ENCODE results near the gene PRICKLE2. TPM values are rescaled to one million over a fixed set of nuclear protein-coding genes. Genes with fewer than 3 reads are reported as not detected.

Gene PRICKLE2
- total and polyA plus RNA-seq, 7 donors, result 0.34 to 4.9 (median 2.2) TPM

DNA sequence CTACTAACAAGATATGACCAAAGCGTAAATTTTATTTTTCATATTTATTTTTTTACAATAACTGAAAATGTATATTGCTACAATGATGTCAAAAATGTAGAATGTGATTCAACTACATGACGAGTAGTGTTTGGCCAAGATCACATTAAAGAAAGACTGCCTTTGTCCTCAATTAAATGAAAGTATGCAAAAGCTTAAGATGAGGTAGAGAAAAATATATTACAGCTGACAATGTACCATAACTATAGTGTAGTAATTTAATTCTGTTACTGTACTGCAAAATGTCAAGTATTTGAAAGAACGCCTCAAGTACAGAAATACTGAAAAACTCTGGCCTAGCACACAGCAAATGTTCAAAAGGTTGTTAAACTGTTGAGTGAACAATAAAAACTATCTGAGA, 9.7 kb downstream of the PRICKLE2 start:
- 95 to 99% (median 97%) methylated on average over 3 of the region's 3 CpGs for whole genome bisulfite sequencing, 3 donors
- no peak overlapping the region for H3K27ac ChIP-seq
- intact Hi-C loops (cut with DNase I), result no loop called here
- TF ChIP-seq, protein P1, sequence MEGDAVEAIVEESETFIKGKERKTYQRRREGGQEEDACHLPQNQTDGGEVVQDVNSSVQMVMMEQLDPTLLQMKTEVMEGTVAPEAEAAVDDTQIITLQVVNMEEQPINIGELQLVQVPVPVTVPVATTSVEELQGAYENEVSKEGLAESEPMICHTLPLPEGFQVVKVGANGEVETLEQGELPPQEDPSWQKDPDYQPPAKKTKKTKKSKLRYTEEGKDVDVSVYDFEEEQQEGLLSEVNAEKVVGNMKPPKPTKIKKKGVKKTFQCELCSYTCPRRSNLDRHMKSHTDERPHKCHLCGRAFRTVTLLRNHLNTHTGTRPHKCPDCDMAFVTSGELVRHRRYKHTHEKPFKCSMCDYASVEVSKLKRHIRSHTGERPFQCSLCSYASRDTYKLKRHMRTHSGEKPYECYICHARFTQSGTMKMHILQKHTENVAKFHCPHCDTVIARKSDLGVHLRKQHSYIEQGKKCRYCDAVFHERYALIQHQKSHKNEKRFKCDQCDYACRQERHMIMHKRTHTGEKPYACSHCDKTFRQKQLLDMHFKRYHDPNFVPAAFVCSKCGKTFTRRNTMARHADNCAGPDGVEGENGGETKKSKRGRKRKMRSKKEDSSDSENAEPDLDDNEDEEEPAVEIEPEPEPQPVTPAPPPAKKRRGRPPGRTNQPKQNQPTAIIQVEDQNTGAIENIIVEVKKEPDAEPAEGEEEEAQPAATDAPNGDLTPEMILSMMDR (IDR thresholded peaks at IDR 0.05), result no peak
- DNase-seq (no peak), ATAC-seq (no peak)
- H3K36me3 ChIP-seq (ENCODE audit: insufficient read depth in 1 of 2, low read depth in 1 of 2), result no peaks in the 10 kb centered on the region
- no peaks in the 10 kb centered on the region for H3K9me3 ChIP-seq
- H3K4me3 ChIP-seq, result no peak overlapping the region
- no peaks in the 10 kb centered on the region for H3K27me3 ChIP-seq (ENCODE audit: insufficient read depth in 3 of 3, low read length in 2 of 3)
- peaks cover 5% of the 10 kb centered on the region for H3K4me1 ChIP-seq

- Histone ChIP-seq H3K27ac (peak overlapping the region; percentile 63), H3K36me3 (ENCODE audit: insufficient read depth in 1 of 2, low read depth in 1 of 2) (no peaks in the 10 kb centered on the region), H3K4me3 (peak overlapping the region; percentile 49), H3K27me3 (ENCODE audit: insufficient read depth in 3 of 3, low read length in 2 of 3) (no peaks in the 10 kb centered on the region), H3K4me1 (peaks cover 9% of the 10 kb centered on the region), H3K9me3 (no peaks in the 10 kb centered on the region)
- ATAC-seq (no peak), DNase-seq (no peak)
- TF ChIP-seq, protein P1 (IDR thresholded peaks at IDR 0.05), result no peak
- intact Hi-C loops (cut with DNase I), result no loop called here
- 58 to 82% (median 73%) methylated on average over 2 of the region's 2 CpGs for WGBS, 3 donors
These were observed 10.2 kb downstream of the PRICKLE2 start for GRCh38 chr3:64215103-64215502.

- peak in 1 of 2 donors; percentile 45 for DNase-seq
- no peak for ATAC-seq
- no peaks in the 10 kb centered on the region for H3K36me3 ChIP-seq (ENCODE audit: insufficient read depth in 1 of 2, low read depth in 1 of 2)
- WGBS, 3 donors, result 63 to 83% (median 66%) methylated on average over 11 of the region's 11 CpGs
- intact Hi-C loops (cut with DNase I), result no loop called here
- TF ChIP-seq, protein P1 (IDR thresholded peaks at IDR 0.05), result no peak
- peak overlapping the region; percentile 49 for H3K4me3 ChIP-seq
- no peaks in the 10 kb centered on the region for H3K27me3 ChIP-seq (ENCODE audit: insufficient read depth in 3 of 3, low read length in 2 of 3)
- H3K4me1 ChIP-seq, result peaks cover 6% of the 10 kb centered on the region
- peak overlapping the region; percentile 63 for H3K27ac ChIP-seq
- H3K9me3 ChIP-seq, result no peaks in the 10 kb centered on the region
These were observed 10.8 kb downstream of the PRICKLE2 start for GRCh38 chr3:64214381-64215018.

DNA sequence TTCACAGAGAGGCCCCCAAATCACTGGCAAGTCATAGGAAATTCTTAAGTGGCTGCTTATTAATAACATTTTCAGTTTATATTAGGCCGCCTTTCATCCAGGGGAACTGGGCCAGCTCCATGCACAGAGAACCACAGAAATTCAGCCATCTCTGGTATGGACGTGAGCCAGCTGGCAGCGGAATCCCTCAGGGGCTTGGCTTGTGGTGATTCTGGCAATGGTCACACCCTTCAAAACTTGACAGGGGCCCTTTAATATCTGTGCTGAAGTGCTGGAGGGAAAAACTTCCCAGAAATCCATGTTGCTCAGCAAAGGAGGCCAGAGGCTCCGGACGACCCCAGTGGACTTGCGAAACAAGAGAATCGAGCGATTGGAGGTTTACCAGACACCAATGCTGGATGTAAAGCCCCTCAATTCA, 11.3 kb downstream of the PRICKLE2 start:
- TF ChIP-seq, protein P1 (IDR thresholded peaks at IDR 0.05), result no peak
- no peaks in the 10 kb centered on the region for H3K27me3 ChIP-seq (ENCODE audit: insufficient read depth in 3 of 3, low read length in 2 of 3)
- no peaks in the 10 kb centered on the region for H3K9me3 ChIP-seq
- ATAC-seq (peak; percentile 26 to 56 (median 34)), DNase-seq (peak; percentile 74 to 77)
- intact Hi-C loops (cut with DNase I), result no loop called here
- H3K4me1 ChIP-seq, result peaks cover 6% of the 10 kb centered on the region
- no peaks in the 10 kb centered on the region for H3K36me3 ChIP-seq (ENCODE audit: insufficient read depth in 1 of 2, low read depth in 1 of 2)
- H3K4me3 ChIP-seq, result peak overlapping the region; percentile 49
- peak overlapping the region; percentile 63 for H3K27ac ChIP-seq
- 21 to 35% (median 23%) methylated on average over 8 of the region's 8 CpGs for WGBS, 3 donors
